Measurements from ENCODE around the gene LPCAT1.
A peak's percentile ranks its signal among the peaks of the same experiment; 100 is the strongest.

Gene LPCAT1

DNA sequence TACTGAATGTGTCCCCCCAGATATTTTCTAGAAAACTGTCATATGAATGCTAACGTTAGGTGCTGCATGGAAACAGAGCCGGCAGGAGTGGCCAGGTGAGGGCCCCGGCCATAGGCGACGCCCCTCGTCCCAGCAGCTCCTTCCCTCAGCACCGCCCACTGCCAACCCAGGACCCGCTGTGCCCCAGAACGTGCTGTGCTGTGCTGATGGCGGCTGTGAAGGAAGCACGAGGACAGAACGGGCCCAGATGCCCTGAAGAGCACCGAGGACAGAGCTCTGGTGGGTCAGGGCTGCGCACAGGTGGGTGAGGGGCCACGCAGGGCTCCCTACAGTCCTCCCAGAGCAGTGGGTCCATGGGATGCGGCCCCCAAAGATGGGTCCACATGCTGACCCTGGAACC lies 30.3 kb downstream of the LPCAT1 start:
- no peak overlapping the region for H3K4me3 ChIP-seq (ENCODE audit: low read length)
- H3K4me1 ChIP-seq (ENCODE audit: control insufficient read depth, insufficient read depth, low read length): peaks cover 13% of the 10 kb centered on the region
- H3K36me3 ChIP-seq (ENCODE audit: insufficient read depth, low read length): peaks cover 54% of the 10 kb centered on the region

GRCh38 chr5:1492757-1493156 lies 31.0 kb downstream of the LPCAT1 start:
- no peaks in the 10 kb centered on the region for H3K9me3 ChIP-seq (replicated peaks; ENCODE audit: low read length)
- peaks cover 13% of the 10 kb centered on the region for H3K4me1 ChIP-seq (ENCODE audit: control insufficient read depth, insufficient read depth, low read length)
- H3K9ac ChIP-seq (ENCODE audit: low read depth, low read length): no peak overlapping the region
- no peak overlapping the region for H3K4me2 ChIP-seq (ENCODE audit: low read length)
- no peak overlapping the region for H3K4me3 ChIP-seq (ENCODE audit: low read length)
- H3K27me3 ChIP-seq (ENCODE audit: control insufficient read depth, insufficient read depth, low read length): no peaks in the 10 kb centered on the region
- H3K36me3 ChIP-seq (ENCODE audit: insufficient read depth, low read length): peaks cover 60% of the 10 kb centered on the region

More for the DNA sequence above, 30.3 kb downstream of the LPCAT1 start:
- Histone ChIP-seq H3K9me3 (replicated peaks; ENCODE audit: low read length) (no peaks in the 10 kb centered on the region), H3K9ac (ENCODE audit: low read depth, low read length) (no peak overlapping the region), H3K4me2 (ENCODE audit: low read length) (no peak overlapping the region), H3K27me3 (ENCODE audit: control insufficient read depth, insufficient read depth, low read length) (no peaks in the 10 kb centered on the region)

DNA sequence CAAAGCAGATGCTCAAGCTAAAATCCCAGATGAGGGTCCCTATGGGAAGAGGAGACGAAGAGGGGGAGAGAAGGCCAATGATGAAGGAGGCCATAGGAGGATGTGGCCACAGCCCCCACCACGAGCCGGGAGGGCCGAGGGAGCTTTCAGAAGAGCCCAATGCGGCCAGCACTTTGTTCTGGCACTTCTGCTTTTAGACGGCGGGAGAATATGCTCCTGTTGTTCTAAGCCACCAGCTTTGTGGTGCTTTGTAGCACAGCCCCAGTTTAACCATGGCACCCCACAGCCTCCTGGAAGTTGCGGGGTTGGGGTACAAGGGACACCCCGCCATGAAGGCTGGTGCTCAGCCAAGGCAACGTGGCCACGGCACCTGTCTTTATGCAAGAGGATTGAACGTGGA lies 33.4 kb downstream of the LPCAT1 start:
- peaks cover 75% of the 10 kb centered on the region for H3K36me3 ChIP-seq (ENCODE audit: insufficient read depth, low read length)
- H3K9ac ChIP-seq (ENCODE audit: low read depth, low read length): no peak overlapping the region
- no peak overlapping the region for H3K4me3 ChIP-seq (ENCODE audit: low read length)

DNA sequence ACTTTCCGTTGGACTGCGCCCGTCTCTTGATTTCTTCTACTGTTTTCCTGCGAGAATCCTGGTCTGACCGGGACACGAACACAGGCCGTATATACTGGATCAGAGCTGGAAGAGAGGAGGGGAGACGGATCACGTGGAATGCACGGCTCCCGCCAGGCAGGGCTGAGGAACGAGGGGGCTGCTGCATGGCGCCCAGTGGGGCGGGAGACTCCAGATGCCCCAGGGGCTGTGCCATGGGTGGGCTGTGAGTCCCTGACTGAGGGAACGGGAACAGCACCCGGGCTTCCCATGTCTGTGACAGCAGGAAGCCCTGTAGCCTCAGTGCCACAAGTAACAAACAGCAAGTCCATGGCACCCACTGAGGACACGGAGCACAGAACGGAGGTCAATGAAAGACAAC lies 34.0 kb downstream of the LPCAT1 start:
- peak overlapping the region; percentile 28 for H3K4me2 ChIP-seq (ENCODE audit: low read length)
- H3K36me3 ChIP-seq (ENCODE audit: insufficient read depth, low read length): peaks cover 75% of the 10 kb centered on the region
- no peak overlapping the region for H3K4me3 ChIP-seq (ENCODE audit: low read length)
- no peaks in the 10 kb centered on the region for H3K9me3 ChIP-seq (replicated peaks; ENCODE audit: low read length)
- no peak overlapping the region for H3K9ac ChIP-seq (ENCODE audit: low read depth, low read length)
- no peaks in the 10 kb centered on the region for H3K27me3 ChIP-seq (ENCODE audit: control insufficient read depth, insufficient read depth, low read length)
- H3K4me1 ChIP-seq (ENCODE audit: control insufficient read depth, insufficient read depth, low read length): peaks cover 13% of the 10 kb centered on the region

More for the DNA sequence above, 33.4 kb downstream of the LPCAT1 start:
- H3K9me3 ChIP-seq (replicated peaks; ENCODE audit: low read length): no peaks in the 10 kb centered on the region
- no peaks in the 10 kb centered on the region for H3K27me3 ChIP-seq (ENCODE audit: control insufficient read depth, insufficient read depth, low read length)
- peaks cover 13% of the 10 kb centered on the region for H3K4me1 ChIP-seq (ENCODE audit: control insufficient read depth, insufficient read depth, low read length)
- no peak overlapping the region for H3K4me2 ChIP-seq (ENCODE audit: low read length)

- peak overlapping the region; percentile 28 for H3K4me2 ChIP-seq (ENCODE audit: low read length)
- no peak overlapping the region for H3K4me3 ChIP-seq (ENCODE audit: low read length)
- H3K9me3 ChIP-seq (replicated peaks; ENCODE audit: low read length): no peaks in the 10 kb centered on the region
- H3K9ac ChIP-seq (ENCODE audit: low read depth, low read length): no peak overlapping the region
- H3K36me3 ChIP-seq (ENCODE audit: insufficient read depth, low read length): peaks cover 69% of the 10 kb centered on the region
- peaks cover 13% of the 10 kb centered on the region for H3K4me1 ChIP-seq (ENCODE audit: control insufficient read depth, insufficient read depth, low read length)
- H3K27me3 ChIP-seq (ENCODE audit: control insufficient read depth, insufficient read depth, low read length): no peaks in the 10 kb centered on the region
Observed at GRCh38 chr5:1488882-1489680, 34.7 kb downstream of the LPCAT1 start.

DNA sequence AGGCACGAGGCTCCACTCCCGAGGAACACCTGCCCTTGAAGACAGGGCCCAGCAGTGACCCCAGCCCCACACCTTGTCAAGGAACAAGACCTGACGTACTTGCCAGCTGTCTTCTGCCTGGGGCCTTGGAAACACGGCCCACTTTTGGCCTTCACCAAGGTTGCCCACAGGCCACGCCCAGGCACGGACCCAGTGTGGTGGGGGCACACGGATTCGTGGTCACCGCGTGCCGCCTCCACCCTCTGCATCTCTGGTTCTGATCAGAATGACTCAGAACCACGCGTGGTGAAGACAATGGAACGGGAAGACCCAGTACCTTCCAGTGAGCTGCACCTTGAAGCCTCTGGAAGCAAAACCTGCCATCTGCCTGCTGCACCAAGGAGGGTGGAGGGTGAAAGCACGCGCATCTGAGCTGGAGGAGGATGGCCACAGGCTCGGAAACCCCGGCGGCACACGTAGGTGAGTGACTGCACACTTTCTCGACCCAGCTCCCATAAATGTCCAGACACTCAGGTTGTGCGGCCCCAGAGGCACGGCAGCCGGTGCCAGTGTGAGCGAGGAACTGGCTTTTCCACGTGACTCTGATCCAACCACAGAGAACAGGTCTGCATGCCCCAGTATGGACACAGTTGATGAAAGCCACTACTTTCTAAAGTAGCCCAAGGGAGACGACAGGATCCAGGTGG lies 36.5 kb downstream of the LPCAT1 start:
- Histone ChIP-seq H3K9me3 (replicated peaks; ENCODE audit: low read length) (no peaks in the 10 kb centered on the region), H3K4me2 (ENCODE audit: low read length) (no peak overlapping the region), H3K36me3 (ENCODE audit: insufficient read depth, low read length) (peaks cover 56% of the 10 kb centered on the region), H3K4me3 (ENCODE audit: low read length) (no peak overlapping the region), H3K9ac (ENCODE audit: low read depth, low read length) (no peak overlapping the region), H3K4me1 (ENCODE audit: control insufficient read depth, insufficient read depth, low read length) (peaks cover 13% of the 10 kb centered on the region), H3K27me3 (ENCODE audit: control insufficient read depth, insufficient read depth, low read length) (no peaks in the 10 kb centered on the region)

GRCh38 chr5:1486271-1486670 lies 37.5 kb downstream of the LPCAT1 start:
- H3K9me3 ChIP-seq (replicated peaks; ENCODE audit: low read length): no peaks in the 10 kb centered on the region
- peaks cover 52% of the 10 kb centered on the region for H3K36me3 ChIP-seq (ENCODE audit: insufficient read depth, low read length)
- H3K4me2 ChIP-seq (ENCODE audit: low read length): no peak overlapping the region
- no peak overlapping the region for H3K4me3 ChIP-seq (ENCODE audit: low read length)
- peaks cover 13% of the 10 kb centered on the region for H3K4me1 ChIP-seq (ENCODE audit: control insufficient read depth, insufficient read depth, low read length)
- no peak overlapping the region for H3K9ac ChIP-seq (ENCODE audit: low read depth, low read length)
- H3K27me3 ChIP-seq (ENCODE audit: control insufficient read depth, insufficient read depth, low read length): no peaks in the 10 kb centered on the region

- no peak overlapping the region for H3K4me3 ChIP-seq (ENCODE audit: low read length)
- H3K4me1 ChIP-seq (ENCODE audit: control insufficient read depth, insufficient read depth, low read length): peaks cover 13% of the 10 kb centered on the region
- H3K4me2 ChIP-seq (ENCODE audit: low read length): no peak overlapping the region
- H3K9ac ChIP-seq (ENCODE audit: low read depth, low read length): no peak overlapping the region
- no peaks in the 10 kb centered on the region for H3K27me3 ChIP-seq (ENCODE audit: control insufficient read depth, insufficient read depth, low read length)
- peaks cover 45% of the 10 kb centered on the region for H3K36me3 ChIP-seq (ENCODE audit: insufficient read depth, low read length)
- no peaks in the 10 kb centered on the region for H3K9me3 ChIP-seq (replicated peaks; ENCODE audit: low read length)
Observed at GRCh38 chr5:1485579-1486118, 38.1 kb downstream of the LPCAT1 start.

DNA sequence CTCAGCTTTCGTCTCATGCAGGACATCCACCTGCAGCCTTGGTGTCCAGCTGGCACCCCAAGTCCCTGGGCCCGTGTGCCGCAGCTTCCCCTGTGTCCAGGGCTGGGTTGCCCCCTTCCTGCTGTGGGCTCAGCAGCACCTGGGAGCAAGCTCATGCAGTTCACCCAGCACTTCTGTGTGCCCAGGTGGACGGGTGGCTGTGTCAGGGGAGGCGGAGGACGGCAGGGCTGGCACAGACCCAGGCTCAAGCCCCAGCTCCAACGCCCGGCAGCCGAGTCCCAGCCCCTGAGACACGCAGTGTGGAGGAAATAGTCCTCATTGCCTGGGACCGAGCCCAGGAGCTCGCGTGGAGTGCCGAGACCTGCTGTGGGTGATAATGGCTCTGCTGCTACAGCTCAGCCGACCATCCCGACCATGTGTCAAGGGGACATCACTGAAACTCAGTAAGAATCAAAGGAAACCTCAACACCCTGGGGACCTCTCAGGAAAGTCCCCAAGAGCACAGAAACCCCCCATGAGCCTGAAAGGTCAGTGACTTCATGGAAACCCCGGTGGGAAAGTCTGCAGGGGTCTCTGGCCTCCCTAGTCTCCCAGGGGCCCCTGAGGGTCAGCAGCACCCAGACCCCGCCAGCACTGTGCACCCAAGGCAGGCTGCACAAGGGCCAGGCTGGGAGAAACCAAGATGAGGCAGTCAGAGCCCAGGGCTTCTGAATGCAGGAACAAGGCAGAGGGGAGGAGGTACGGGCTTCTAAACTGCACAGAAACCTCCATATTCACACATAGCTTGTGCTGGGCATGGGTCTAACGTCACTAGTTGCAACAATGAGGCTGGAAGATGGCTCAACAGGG lies 38.8 kb downstream of the LPCAT1 start:
- no peaks in the 10 kb centered on the region for H3K9me3 ChIP-seq (replicated peaks; ENCODE audit: low read length)
- no peaks in the 10 kb centered on the region for H3K27me3 ChIP-seq (ENCODE audit: control insufficient read depth, insufficient read depth, low read length)
- H3K4me2 ChIP-seq (ENCODE audit: low read length): no peak overlapping the region
- H3K4me3 ChIP-seq (ENCODE audit: low read length): no peak overlapping the region
- no peak overlapping the region for H3K9ac ChIP-seq (ENCODE audit: low read depth, low read length)
- H3K4me1 ChIP-seq (ENCODE audit: control insufficient read depth, insufficient read depth, low read length): peaks cover 13% of the 10 kb centered on the region
- peaks cover 39% of the 10 kb centered on the region for H3K36me3 ChIP-seq (ENCODE audit: insufficient read depth, low read length)

GRCh38 chr5:1483856-1484729 lies 39.7 kb downstream of the LPCAT1 start:
- no peak overlapping the region for H3K4me2 ChIP-seq (ENCODE audit: low read length)
- H3K9ac ChIP-seq (ENCODE audit: low read depth, low read length): no peak overlapping the region
- no peak overlapping the region for H3K4me3 ChIP-seq (ENCODE audit: low read length)
- H3K4me1 ChIP-seq (ENCODE audit: control insufficient read depth, insufficient read depth, low read length): peaks cover 6% of the 10 kb centered on the region
- no peaks in the 10 kb centered on the region for H3K9me3 ChIP-seq (replicated peaks; ENCODE audit: low read length)
- H3K36me3 ChIP-seq (ENCODE audit: insufficient read depth, low read length): peaks cover 37% of the 10 kb centered on the region
- no peaks in the 10 kb centered on the region for H3K27me3 ChIP-seq (ENCODE audit: control insufficient read depth, insufficient read depth, low read length)
